Stimulated activated CD8-positive, alpha-beta memory T cell treated with anti-CD3 and anti-CD28 coated beads, Interleukin-12 subunit alpha, Interleukin-12 subunit beta, amount 100 ng/mL, for 1 hour (primary cell): ENCODE results near the gene SLC35C1.
A peak's percentile ranks its signal among the peaks of the same experiment; 100 is the strongest.

ENCODE experiments used
- DNase-seq: peaks from one replicate; pipeline ENCODE4 v3.0.0-alpha.2; 2020; ENCODE audit warnings: low read depth

The SLC35C1 gene

GRCh38 chr11:45846974-45847910 is 42.3 kb downstream of the SLC35C1 start, which contains the start of gene CRY2:
CRY2 (plus strand) TSS chr11:45847475; CDS start chr11:45847491, 16 bp downstream.
- peak; percentile 98 for DNase-seq

GRCh38 chr11:45847911-45848316 is 43.0 kb downstream of the SLC35C1 start:
- no peak for DNase-seq

- DNase-seq, result no peak
Observed at GRCh38 chr11:45848654-45849081, 43.7 kb downstream of the SLC35C1 start.

GRCh38 chr11:45850446-45850845 is 45.5 kb downstream of the SLC35C1 start:
- DNase-seq, result no peak

GRCh38 chr11:45851228-45851627 is 46.3 kb downstream of the SLC35C1 start:
- DNase-seq, result no peak

GRCh38 chr11:45852018-45852711 is 47.2 kb downstream of the SLC35C1 start:
- no peak for DNase-seq

- no peak for DNase-seq
Observed at GRCh38 chr11:45852712-45853101, 47.8 kb downstream of the SLC35C1 start.

GRCh38 chr11:45853332-45854219 is 48.6 kb downstream of the SLC35C1 start:
- no peak for DNase-seq

GRCh38 chr11:45855308-45855707 is 50.4 kb downstream of the SLC35C1 start:
- no peak for DNase-seq

GRCh38 chr11:45856044-45856468 is 51.1 kb downstream of the SLC35C1 start:
- no peak for DNase-seq

- no peak for DNase-seq
Observed at GRCh38 chr11:45857961-45858474, 53.1 kb downstream of the SLC35C1 start.

GRCh38 chr11:45858751-45859398 is 53.9 kb downstream of the SLC35C1 start:
- DNase-seq, result no peak

- no peak for DNase-seq
Observed at GRCh38 chr11:45859661-45860140, 54.8 kb downstream of the SLC35C1 start.

- DNase-seq, result no peak
Observed at GRCh38 chr11:45860348-45860747, 55.4 kb downstream of the SLC35C1 start.

- DNase-seq, result no peak
Observed at GRCh38 chr11:45860764-45861510, 56.0 kb downstream of the SLC35C1 start.
